GM21619 (cell line): Measurements from ENCODE around the gene ADNP2.

Experiments used
- ATAC-seq: cut with Tn5 transposase; IDR thresholded peaks from one replicate; pipeline ENCODE4 v1.9.1; 2021; ENCODE audit not compliant: unreplicated experiment

Gene ADNP2

DNA sequence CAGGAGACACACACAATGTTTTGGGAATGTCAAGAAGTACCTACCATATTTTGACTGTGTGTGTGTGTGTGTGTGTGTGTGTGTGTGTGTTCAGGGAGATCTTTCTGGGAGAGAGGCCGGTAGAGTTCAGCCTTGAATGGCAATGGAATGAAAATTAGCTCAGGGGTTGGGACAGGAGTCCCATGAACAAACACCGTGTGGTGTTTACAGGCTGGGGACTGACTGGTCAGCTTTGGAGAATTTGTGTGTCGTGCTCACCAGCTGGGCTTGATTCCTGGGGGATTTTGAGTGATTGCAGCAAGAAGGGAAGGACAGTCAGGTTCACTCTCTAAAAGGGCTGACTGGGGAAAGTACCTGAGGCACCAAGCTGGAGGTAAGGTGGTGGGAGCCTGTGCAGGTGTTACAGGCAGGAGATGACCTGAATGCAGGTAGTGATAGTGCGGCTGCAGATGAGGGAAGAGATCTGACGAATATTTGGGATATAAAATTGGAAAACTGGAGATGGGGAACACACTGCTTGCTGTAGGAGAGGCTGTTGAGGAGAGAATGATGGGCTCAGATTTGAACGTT, 2.5 kb upstream of the ADNP2 start:
- no peak for ATAC-seq

DNA sequence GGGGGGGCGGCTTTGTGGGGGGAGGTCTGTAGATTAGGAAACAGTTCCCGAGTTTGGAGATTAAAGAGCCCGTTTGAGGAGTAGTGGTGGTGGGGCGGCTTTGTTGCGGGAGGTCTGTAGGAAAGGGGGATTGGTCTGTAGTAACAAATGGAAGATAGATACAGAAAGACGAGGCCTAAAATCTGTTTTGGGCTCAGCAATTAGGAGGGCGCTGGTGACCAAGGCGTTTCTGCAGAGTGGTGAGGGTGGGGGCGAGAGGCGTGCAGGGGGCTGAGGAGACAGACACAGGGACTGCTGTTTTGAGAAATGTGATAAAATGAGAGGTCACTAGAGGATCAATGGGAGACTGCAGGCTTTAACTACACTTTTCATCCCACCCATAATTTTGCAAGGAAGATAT, 1.6 kb upstream of the ADNP2 start:
- ATAC-seq: no peak

DNA sequence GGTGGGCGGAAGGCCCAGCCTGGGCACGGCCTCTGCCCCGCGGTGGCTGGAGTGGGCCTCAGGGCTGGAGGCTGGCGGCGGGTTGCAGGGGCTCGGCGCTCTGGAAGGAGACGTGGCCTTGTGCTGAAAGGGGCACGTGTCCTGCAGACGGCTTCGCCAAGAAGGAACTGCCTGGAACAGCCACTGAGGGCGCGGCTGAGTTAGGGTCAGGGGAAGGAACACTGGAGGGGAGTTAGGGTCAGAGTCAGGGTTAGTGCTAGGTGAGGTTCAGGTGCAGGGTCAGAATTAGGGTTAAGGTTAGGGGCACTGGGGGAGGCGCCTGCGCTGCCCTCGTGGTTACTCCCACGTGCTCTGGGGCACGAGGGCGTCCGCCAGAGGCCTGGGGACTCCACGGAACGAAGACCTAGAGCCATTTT, 933 bp upstream of the ADNP2 start:
- ATAC-seq: no peak

DNA sequence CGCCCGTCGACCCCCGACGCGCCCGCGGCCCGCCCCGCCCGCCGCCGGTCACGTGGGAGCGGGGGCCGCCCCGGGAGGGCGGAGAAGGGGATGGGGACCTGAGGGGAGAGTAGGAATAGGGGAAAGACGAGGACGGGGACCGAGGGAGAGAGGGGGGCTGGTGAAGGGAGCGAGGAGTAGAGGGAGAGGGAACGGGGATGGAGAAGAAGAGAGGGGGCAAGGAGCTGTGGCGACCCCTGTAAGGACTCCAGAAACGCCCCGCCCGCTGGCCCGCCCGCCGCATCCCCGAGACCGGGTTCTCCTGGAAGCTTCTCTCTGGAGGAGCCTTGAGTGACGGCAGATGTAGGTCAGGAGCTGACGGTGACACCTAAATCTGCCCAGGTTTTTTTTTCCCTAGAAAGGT, 615 bp downstream of the ADNP2 start:
- ATAC-seq: peak; percentile 20

DNA sequence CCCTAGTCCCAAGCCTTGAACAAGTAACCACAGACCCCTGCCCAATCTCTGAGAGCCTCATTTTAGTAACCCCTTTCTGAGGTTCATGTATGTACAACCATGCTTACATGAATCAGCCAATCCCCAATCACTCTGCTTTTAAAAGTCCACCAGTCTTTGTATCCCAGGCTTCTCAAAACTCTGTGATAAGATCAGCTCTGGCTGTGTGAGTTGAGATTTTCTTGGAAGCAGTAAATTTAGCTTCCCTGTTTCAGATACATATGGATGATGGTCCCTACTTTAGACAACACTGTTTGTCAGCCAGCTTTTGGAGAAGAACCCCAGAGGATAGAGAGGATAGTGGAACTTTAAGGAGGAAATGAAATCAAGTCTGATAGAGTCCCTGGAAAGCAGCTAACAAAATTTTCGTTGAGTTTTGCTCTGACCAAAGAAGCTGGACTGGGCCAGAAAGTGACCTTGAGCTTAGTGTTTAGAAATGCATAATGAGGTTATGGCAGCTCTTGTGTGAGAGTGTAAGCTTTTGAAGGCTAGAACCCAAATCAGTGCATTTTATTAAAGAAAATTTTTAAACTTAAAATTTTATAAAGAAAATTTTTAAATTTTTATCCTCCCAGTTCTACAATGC, 3.7 kb downstream of the ADNP2 start:
- no peak for ATAC-seq

DNA sequence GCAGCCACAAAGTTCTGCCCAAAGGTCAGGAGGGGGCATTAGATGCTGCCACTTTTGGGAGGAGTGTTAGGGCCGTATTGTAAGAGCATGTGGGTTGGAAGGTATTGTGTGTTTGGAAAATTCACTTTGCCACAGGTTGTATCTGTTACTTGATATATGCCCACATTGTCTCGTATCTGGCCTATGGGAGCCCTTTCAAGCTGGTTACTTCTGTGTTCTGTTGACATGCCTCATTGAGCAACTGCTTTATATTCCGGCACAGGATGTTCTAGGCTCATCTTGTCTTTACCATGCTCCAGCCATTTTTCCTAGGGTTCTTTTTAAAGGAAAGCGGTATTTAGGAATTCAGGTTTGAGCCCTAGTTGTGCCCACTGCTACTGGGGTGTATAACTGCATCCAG, 6.0 kb downstream of the ADNP2 start:
- ATAC-seq: no peak

DNA sequence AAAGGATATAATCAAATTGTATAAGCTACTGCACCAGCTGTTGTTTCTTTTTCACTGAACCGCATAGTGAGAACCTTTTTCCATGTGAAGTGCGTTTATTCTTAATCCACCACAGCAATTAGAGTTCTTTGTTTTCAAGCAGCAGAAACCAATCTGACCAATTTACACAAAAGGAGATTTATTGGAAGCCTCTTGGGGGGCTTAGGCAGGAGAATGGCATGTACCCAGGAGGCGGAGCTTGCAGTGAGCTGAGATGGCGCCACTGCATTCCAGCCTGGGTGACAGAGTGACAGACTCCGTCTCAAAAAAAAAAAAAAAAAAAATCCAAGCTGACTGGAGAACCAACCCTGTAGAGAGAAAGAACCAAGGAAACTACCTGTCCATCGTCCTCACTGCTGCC, 10.0 kb downstream of the ADNP2 start:
- ATAC-seq: no peak

DNA sequence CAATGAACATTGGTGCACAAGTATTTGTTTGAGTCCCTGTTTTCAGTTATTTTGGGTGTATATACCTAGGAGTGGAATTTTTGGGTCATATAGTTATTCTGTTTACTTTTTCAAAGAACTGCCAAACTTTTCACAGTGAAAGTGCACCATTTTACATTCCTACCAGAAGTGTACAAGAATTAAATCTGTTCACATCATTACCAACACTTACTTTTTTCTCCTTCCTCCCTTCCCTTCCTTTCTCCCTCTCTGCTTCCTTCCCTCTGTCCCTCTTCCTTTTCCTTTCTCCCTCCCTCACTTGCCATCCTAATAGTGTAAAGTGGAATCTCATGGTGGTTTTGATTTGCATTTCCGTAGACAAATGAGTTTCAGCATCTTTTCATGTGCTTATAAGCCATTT, 11.9 kb downstream of the ADNP2 start:
- no peak for ATAC-seq

DNA sequence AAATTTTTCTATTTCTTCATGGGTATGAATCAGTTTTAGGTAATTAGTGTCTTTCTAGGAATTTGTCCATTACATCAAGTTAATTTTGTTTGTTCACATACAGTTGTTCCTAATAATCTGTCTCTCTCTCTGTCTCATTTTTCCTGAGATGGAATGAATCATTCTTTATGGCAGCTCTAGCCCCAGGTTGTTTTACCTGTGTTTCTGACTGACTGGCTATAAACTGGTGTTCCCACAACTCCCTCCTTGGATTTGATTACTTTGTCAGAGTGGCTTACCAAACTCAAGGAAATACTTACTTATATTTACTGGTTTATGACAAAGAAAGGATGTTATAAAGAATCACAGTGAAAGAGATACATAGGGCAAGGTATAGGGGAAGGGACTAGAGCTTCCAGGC, 15.1 kb downstream of the ADNP2 start:
- ATAC-seq: no peak

DNA sequence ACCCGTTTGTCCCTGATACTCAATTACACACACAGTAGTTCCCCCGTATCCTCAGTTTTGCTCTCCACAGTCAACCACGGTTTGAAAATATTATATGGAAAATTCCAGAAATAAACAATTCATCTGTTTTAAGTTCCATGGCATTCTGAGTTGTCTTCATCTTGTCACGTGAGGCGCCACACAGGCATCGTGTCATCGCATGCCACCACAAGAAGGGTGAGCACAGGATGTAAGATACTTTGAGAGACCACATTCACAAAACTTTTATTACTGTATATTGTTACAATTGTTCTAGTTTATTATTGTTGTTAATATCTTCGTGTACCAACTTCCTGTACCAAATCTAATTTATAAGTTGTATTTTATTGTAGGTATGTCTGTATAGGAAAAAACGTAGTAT, 17.7 kb downstream of the ADNP2 start:
- ATAC-seq: no peak

DNA sequence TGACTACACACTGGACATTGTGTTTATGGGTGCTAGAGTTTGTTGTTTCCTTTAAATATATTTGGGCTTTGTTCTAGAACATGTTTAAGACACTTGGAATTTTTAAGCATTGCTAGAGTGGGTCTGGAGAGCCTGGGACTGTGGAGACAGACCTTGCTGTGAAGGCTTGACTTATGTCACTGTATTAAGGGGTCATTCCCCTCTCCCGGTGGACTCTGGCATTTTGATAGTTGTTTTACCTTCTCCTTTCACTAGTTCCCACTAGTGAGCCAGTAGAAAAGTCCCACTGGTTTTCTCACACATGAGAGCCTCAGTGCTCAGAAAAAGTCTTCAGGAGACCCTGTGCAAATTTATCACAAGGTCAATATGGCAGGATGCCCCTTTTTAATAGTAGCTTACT, 18.6 kb downstream of the ADNP2 start:
- ATAC-seq: no peak

DNA sequence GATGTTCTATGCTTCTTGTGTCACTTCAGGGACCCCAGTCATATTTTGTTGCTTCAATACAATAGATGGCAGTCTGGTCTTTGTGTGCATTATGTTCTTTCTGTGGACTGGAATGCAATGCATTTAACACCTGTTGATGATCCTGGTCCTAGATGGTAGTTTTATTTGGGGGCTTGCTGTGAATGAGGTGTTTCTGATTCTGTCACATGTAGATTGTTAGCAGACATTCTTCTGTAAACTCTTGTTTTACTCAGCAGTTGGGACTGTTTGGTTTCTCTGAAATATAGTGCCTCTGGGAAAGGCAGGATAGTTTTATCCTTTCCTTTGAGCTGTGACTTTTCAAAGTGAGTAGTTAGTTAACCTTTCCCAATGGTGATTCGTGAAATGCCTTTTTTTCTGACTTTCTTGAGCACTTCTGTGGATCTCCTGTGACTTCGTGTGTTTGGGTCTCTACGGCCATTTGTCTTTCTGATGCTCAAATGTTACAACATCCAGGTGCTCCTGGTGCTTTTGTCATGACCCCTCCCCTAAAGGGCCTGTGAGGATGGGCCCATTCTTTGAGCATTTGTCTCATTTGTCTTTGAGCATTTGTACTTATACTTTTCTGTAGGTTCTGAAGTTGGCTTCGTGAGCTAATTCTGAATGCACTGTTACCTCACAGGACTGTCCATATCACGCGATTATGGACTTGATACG, 20.8 kb downstream of the ADNP2 start:
- no peak for ATAC-seq

DNA sequence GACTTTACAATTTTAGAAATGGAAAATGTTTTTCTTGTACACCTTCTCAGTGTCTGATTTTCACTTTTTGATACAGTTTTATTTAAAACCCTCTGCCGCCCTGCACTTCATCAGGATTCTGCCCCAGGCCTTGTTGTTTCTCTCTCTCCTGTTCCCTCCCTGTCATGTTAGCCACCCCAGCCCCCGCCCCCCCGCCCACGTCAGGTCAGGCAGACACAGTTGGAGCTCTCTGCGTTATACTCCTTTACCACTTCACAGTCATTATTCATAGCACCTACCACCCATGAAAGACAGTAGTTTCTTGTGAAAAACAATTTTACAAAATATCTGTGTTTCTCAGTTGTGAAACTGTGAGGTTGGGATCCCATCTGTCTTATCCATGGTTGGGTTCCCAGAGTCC, 21.5 kb downstream of the ADNP2 start:
- no peak for ATAC-seq

DNA sequence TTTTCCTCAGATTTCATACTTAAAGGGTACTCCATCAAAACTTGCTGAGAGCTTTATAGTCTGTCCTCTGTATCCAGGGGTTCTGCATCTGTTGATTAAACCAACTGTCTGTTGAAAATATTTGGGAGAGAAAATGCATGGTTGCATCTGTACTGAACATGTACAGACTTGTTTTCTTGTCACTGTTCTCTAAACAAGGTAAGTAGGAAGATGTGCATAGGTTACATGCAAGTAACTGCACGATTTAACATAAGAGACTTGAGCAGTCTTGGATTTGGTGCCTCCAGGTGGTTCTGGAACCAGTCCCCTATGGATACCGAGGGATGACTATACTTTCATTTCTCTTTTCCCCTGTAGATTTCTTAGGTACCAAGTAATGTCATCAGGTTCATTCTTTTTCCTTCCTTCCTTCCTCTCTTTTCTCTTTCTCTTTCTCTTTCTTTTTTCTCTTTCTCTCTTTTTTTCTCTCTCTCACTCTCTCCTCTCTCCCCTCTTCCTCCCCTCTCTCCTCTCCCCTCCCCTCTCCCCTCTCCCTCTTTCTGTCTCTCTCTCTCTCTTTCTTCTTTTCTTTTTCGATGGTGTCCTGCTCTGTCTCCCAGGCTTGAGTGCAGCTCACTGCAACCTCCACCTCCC, 23.2 kb downstream of the ADNP2 start:
- no peak for ATAC-seq

DNA sequence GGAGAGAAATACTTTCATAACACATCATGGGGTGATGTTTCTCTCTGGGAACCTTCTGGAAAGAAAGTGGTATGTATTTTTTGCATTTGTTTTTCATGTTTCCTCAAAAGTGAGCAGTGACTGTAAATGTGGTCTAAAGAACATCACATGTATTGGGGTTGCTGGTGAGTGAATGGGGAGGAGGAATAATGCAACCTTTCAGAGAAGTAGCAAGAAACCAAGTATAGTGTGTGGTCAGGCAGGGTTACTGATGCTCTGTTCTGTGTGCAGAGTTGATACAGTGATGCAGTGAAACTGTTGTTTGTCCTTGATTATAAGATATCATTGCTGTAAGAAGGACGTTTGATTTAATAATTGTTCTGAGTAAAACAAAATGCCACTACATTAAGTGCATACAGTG, 24.1 kb downstream of the ADNP2 start:
- ATAC-seq: no peak

DNA sequence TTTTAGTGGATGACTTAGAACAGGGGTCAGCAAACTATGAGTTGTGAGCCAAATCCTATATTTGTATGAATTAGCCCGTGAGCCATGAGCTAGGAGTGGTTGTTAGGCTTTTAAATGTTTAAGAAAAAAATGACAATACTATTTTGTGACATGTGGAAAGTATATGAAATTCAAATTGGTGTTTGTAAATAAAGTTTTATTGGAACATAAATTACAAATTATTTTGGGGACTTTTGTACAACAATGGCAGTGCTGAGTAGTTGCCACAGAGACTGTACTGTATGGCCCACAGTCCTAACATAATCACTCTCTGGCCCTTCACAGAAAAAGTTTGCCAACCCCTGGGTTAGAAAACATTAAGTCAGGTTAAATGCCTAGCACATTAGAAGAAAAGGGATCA, 26.1 kb downstream of the ADNP2 start:
- ATAC-seq: no peak

DNA sequence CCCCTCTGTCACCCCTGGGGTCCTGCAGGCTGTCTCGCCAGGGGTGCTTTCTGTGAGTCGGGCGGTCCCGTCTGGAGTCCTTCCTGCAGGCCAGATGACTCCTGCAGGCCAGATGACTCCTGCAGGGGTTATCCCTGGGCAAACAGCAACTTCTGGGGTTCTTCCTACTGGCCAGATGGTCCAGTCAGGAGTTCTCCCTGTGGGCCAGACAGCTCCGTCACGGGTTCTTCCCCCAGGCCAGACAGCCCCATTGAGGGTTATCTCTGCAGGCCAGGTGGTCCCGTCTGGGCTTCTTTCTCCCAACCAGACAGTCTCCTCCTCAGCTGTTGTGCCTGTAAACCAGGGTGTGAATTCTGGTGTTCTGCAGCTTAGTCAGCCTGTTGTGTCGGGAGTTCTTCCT, 27.6 kb downstream of the ADNP2 start:
- ATAC-seq: no peak

DNA sequence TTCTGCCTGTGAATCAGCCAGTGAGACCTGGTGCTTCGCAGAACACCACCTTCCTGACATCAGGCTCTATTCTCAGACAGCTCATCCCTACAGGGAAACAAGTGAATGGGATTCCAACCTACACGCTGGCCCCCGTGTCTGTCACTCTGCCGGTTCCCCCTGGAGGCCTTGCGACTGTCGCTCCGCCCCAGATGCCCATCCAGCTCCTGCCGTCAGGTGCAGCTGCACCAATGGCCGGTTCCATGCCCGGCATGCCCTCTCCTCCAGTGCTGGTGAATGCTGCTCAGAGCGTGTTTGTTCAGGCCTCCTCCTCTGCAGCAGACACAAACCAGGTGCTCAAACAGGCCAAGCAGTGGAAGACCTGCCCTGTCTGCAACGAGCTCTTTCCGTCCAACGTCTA, 28.1 kb downstream of the ADNP2 start:
- no peak for ATAC-seq

DNA sequence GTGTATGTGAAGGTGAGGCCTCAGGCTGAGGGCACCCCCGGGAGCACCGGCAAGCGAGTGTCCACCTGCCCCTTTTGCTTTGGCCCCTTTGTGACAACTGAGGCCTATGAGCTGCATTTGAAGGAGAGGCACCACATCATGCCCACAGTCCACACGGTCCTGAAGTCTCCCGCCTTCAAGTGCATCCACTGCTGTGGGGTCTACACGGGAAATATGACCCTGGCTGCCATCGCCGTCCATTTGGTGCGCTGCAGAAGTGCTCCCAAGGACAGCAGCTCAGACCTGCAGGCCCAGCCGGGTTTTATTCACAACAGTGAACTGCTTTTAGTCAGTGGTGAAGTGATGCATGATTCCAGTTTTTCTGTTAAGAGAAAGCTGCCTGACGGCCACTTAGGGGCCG, 28.9 kb downstream of the ADNP2 start:
- no peak for ATAC-seq

DNA sequence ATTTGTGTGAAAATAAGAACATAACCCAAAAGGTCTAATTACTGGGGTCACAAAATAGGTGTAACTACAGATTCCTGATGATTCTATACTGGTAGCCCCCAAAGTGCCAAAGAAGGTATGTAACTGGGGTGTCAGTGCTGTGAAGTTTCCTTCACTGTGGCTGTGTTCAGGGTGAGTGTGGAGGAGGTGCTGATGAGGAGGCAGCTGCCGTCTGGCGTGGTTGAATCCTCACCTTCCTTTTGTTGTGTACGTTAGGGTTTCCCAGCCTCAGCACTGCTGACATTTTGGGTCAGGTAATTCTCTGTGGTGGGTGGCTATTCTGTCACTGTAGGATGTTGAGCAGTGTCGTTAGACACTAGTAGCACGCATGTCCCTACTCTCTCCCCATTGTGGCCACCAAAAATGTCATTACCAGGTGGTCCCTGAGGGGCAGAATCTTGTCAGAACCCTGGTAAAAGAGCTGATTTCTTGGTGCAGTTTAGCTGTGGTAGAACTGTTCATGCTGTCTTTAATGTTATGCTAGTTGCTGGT, 31.5 kb downstream of the ADNP2 start:
- ATAC-seq: no peak

DNA sequence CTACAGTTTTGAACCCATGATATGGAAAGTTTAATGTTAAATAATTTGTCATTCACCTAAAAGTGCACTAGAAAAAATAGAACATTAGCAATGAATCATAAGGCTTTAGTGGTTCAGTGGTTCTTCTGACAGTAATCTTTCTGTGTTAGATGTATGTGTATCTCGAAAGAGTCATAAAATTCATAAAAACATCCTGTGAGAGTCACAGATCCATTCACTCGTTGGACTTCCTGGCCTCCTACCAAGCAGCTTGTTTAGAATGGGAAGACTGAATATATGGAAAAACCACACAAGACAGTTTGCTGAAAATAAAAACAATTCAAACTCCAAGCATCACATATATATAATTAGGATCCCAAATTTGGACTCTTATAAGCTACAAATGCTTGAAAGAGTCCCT, 34.8 kb downstream of the ADNP2 start:
- no peak for ATAC-seq

DNA sequence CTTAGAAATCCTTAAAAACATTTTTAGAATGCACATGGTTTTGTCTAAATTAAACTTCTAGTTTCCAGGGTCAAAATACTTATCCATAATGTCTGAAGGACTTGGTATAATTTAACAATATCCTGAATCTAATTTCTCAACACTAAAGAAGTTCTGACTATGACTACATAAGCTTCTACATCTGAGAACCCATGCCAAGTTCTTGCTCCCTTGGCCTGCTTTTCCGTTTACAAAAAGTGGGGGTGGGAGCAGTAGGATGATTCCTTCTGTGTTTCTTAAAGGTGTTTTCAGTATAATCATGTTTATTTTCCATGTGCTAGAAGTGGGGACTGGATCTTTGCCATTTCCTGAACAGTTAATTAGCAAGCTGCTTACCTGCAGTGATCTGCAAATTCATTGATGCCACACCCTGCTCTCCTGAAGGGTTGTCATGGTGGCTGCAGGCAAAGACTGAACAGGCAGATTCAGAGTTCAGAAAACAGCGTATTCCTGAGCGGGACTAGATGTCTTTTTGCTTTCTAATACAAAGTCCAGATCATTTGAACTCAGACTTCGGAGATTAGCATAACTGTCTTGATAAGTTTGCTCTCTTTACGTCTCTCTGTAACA, 36.2 kb downstream of the ADNP2 start:
- no peak for ATAC-seq
